SK-N-MC (cell line): ENCODE data around the gene SLC16A12.
"Not testable (repeated sequence)": the region's sequence is repeated elsewhere in the genome, so short reads cannot be mapped to it uniquely, and the experiment has no call there.

Experiments used
- DNase-seq: peaks from one replicate; pipeline ENCODE4 v3.0.0-alpha.2; 2011; ENCODE audit warnings: low read depth, low spot score
- H3K27ac ChIP-seq: fragments of 200-600 bp; sonication (generic); 2 replicates; pipeline ENCODE4 v1.5.1; 2016; ENCODE audit warnings: mixed run types
- H3K36me3 ChIP-seq: fragments of 200-600 bp; sonication (generic); 2 replicates; pipeline ENCODE4 v1.6.1; 2017; ENCODE audit warnings: antibody characterized with exemption, low read length, mixed read lengths; ENCODE audit not compliant: insufficient read depth
- H3K4me3 ChIP-seq: fragments of 200-600 bp; sonication (generic); 2 replicates; pipeline ENCODE4 v1.5.1; 2016
- H3K9ac ChIP-seq: fragments of 200-600 bp; sonication (generic); 2 replicates; pipeline ENCODE4 v1.8.0; 2017; ENCODE audit warnings: mixed run types, mixed read lengths; ENCODE audit not compliant: insufficient read length
- H3K9me3 ChIP-seq: fragments of 200-600 bp; sonication (generic); 2 replicates; pipeline ENCODE4 v1.6.1; 2017; ENCODE audit warnings: low read depth, mild to moderate bottlenecking, antibody characterized with exemption, low read length, moderate library complexity, mixed read lengths
- EZH2 ChIP-seq: fragments of 200-600 bp; sonication (generic); IDR thresholded peaks from one replicate; pipeline ENCODE4 v1.6.1; 2017; ENCODE audit warnings: antibody characterized with exemption
- FOXP2 ChIP-seq: optimal IDR thresholded peaks from 2 replicates; pipeline ENCODE3; 2011; ENCODE audit warnings: mild to moderate bottlenecking, moderate library complexity; ENCODE audit not compliant: insufficient read depth; ENCODE audit errors: extremely low read length, control extremely low read depth
- POLR2AphosphoS5 ChIP-seq: IDR thresholded peaks from 2 replicates; pipeline ENCODE4 v1.6.1; 2012; ENCODE audit warnings: mild to moderate bottlenecking, low read depth, low read length, borderline replicate concordance

The SLC16A12 gene

GRCh38 chr10:89536013-89536354, 590 bp upstream of the SLC16A12 start:
- TF ChIP-seq FOXP2: no peak
- no peak for TF ChIP-seq EZH2
- no peak for TF ChIP-seq POLR2AphosphoS5
- Histone ChIP-seq H3K9me3 (no peaks in the 10 kb centered on the region), H3K36me3 (no peaks in the 10 kb centered on the region), H3K9ac (no peak overlapping the region), H3K27ac (no peak overlapping the region), H3K4me3 (no peak overlapping the region)
- no peak for DNase-seq

- no peaks in the 10 kb centered on the region for H3K36me3 ChIP-seq
- no peak overlapping the region for H3K9ac ChIP-seq
- TF ChIP-seq FOXP2: no peak
- no peak for TF ChIP-seq EZH2
- no peak for TF ChIP-seq POLR2AphosphoS5
- peak overlapping the region; percentile 51; the same call in 1 of the 2 replicates for H3K4me3 ChIP-seq
- no peak overlapping the region for H3K27ac ChIP-seq
- no peak for DNase-seq
- no peaks in the 10 kb centered on the region for H3K9me3 ChIP-seq
These were observed 598 bp downstream of the SLC16A12 start for GRCh38 chr10:89534826-89535166.

- H3K36me3 ChIP-seq: no peaks in the 10 kb centered on the region
- H3K9ac ChIP-seq: no peak overlapping the region
- H3K4me3 ChIP-seq: no peak overlapping the region
- H3K9me3 ChIP-seq: no peaks in the 10 kb centered on the region
- TF ChIP-seq POLR2AphosphoS5 (no peak), EZH2 (no peak), FOXP2 (no peak)
- H3K27ac ChIP-seq: no peak overlapping the region
- no peak for DNase-seq
These were observed 2.9 kb downstream of the SLC16A12 start for GRCh38 chr10:89532476-89532875.

- Histone ChIP-seq H3K9me3 (no peaks in the 10 kb centered on the region), H3K9ac (no peak overlapping the region), H3K27ac (no peak overlapping the region), H3K36me3 (no peaks in the 10 kb centered on the region), H3K4me3 (no peak overlapping the region)
- TF ChIP-seq FOXP2 (no peak), POLR2AphosphoS5 (no peak), EZH2 (no peak)
- DNase-seq: no peak
These were observed 4.0 kb downstream of the SLC16A12 start for GRCh38 chr10:89531359-89531758.

GRCh38 chr10:89529711-89530110, 5.7 kb downstream of the SLC16A12 start:
- not testable (repeated sequence) for H3K27ac ChIP-seq, H3K36me3 ChIP-seq, H3K9me3 ChIP-seq, H3K4me3 ChIP-seq, DNase-seq, H3K9ac ChIP-seq

GRCh38 chr10:89526358-89526757, 9.0 kb downstream of the SLC16A12 start:
- no peak for DNase-seq
- TF ChIP-seq EZH2 (no peak), POLR2AphosphoS5 (no peak), FOXP2 (no peak)
- H3K27ac ChIP-seq: no peak overlapping the region
- no peaks in the 10 kb centered on the region for H3K36me3 ChIP-seq
- H3K9ac ChIP-seq: no peak overlapping the region
- H3K9me3 ChIP-seq: no peaks in the 10 kb centered on the region
- H3K4me3 ChIP-seq: no peak overlapping the region

- no peak for DNase-seq
These were observed 9.8 kb downstream of the SLC16A12 start for GRCh38 chr10:89525556-89525955.

GRCh38 chr10:89524279-89524678, 11.1 kb downstream of the SLC16A12 start:
- Histone ChIP-seq H3K27ac (no peak overlapping the region), H3K9me3 (no peaks in the 10 kb centered on the region), H3K4me3 (no peak overlapping the region), H3K36me3 (no peaks in the 10 kb centered on the region), H3K9ac (no peak overlapping the region)
- no peak for DNase-seq
- no peak for TF ChIP-seq FOXP2

More at GRCh38 chr10:89525556-89525955, 9.8 kb downstream of the SLC16A12 start:
- H3K36me3 ChIP-seq: no peaks in the 10 kb centered on the region
- no peaks in the 10 kb centered on the region for H3K9me3 ChIP-seq
- no peak overlapping the region for H3K27ac ChIP-seq
- H3K9ac ChIP-seq: no peak overlapping the region
- TF ChIP-seq EZH2: no peak
- TF ChIP-seq FOXP2: no peak
- TF ChIP-seq POLR2AphosphoS5: no peak
- H3K4me3 ChIP-seq: no peak overlapping the region

- H3K27ac ChIP-seq: no peak overlapping the region
- TF ChIP-seq FOXP2 (no peak), EZH2 (no peak), POLR2AphosphoS5 (no peak)
- H3K9me3 ChIP-seq: no peaks in the 10 kb centered on the region
- H3K4me3 ChIP-seq: no peak overlapping the region
- DNase-seq: no peak
- H3K9ac ChIP-seq: no peak overlapping the region
- H3K36me3 ChIP-seq: no peaks in the 10 kb centered on the region
These were observed 12.1 kb downstream of the SLC16A12 start for GRCh38 chr10:89523274-89523673.

- H3K27ac ChIP-seq: no peak overlapping the region
- H3K4me3 ChIP-seq: no peak overlapping the region
- no peak overlapping the region for H3K9ac ChIP-seq
- no peak for DNase-seq
- H3K36me3 ChIP-seq: no peaks in the 10 kb centered on the region
- no peaks in the 10 kb centered on the region for H3K9me3 ChIP-seq
- TF ChIP-seq POLR2AphosphoS5 (no peak), FOXP2 (no peak), EZH2 (no peak)
These were observed 12.9 kb downstream of the SLC16A12 start for GRCh38 chr10:89522463-89522862.
